ENCODE results near the gene MMP25. TPM values are rescaled to one million over a fixed set of nuclear protein-coding genes. Genes with fewer than 3 reads are reported as not detected.

The MMP25 gene
- total and polyA plus RNA-seq, 9 of the 15 experiments (the other 6 are each of a cell fraction or from before 2014, with no cell fraction given) = 0.03 to 0.04 TPM; not detected in 7

- TF ChIP-seq MBD1 (CRISPR knock-in tag; IDR thresholded peaks at IDR 0.05) = no peak
- no peak for TF ChIP-seq GTF2A2 (tag; IDR thresholded peaks at IDR 0.05)
- no peak for TF ChIP-seq TAF9B (IDR thresholded peaks at IDR 0.05; ENCODE audit: partially characterized antibody)
- TF ChIP-seq CTBP1 (IDR thresholded peaks at IDR 0.05; ENCODE audit: borderline replicate concordance) = 0 out of 2 replicates have a peak, but pooled peaks have one; percentile 5
- 0 out of 2 replicates have a peak, but pooled peaks have one; percentile 70 for TF ChIP-seq KDM2B (CRISPR knock-in tag; IDR thresholded peaks at IDR 0.05)
- TF ChIP-seq ZNF518B (CRISPR knock-in tag; IDR thresholded peaks at IDR 0.05) = no peak
- TF ChIP-seq ELK3 (CRISPR knock-in tag; IDR thresholded peaks at IDR 0.05) = no peak
- no peak for TF ChIP-seq GABPB2 (CRISPR knock-in tag; conservative IDR thresholded peaks at IDR 0.05)
- TF ChIP-seq TGIF2 (CRISPR knock-in tag; IDR thresholded peaks at IDR 0.05) = no peak
- TF ChIP-seq TBP (optimal IDR thresholded peaks at IDR 0.05; ENCODE audit: low read depth, low read length) = peak; percentile 75
- peak; percentile 59 for TF ChIP-seq GABPA (tag; conservative IDR thresholded peaks at IDR 0.05; ENCODE audit: low read depth)
- no peak for TF ChIP-seq CBX8 (IDR thresholded peaks at IDR 0.05; ENCODE audit: borderline replicate concordance, extremely low read depth, low read depth, low read length, poor library complexity, severe bottlenecking)
- no peak for TF ChIP-seq ZNF561 (CRISPR knock-in tag; conservative IDR thresholded peaks at IDR 0.05)
- TF ChIP-seq TRIM24 (IDR thresholded peaks at IDR 0.05) = no peak
- no peak for TF ChIP-seq HINFP (tag; conservative IDR thresholded peaks at IDR 0.05; ENCODE audit: low read depth)
These were observed 26.1 kb upstream of the MMP25 start, which contains the start of gene TNFRSF12A (continued) for GRCh38 chr16:3020247-3020603.

Measured in K562 (cell line).